NCI-H2227 treated with DMSO at 0.1 percent for 48 hours (cell line): ENCODE results near the gene TMEM140.
"Not testable (repeated sequence)": the region's sequence is repeated elsewhere in the genome, so short reads cannot be mapped to it uniquely, and the experiment has no call there.

Source experiments
- DNase-seq: peaks from one replicate; lab custom pipeline; 2025; lab: John Stamatoyannopoulos, UW

The TMEM140 gene

DNA sequence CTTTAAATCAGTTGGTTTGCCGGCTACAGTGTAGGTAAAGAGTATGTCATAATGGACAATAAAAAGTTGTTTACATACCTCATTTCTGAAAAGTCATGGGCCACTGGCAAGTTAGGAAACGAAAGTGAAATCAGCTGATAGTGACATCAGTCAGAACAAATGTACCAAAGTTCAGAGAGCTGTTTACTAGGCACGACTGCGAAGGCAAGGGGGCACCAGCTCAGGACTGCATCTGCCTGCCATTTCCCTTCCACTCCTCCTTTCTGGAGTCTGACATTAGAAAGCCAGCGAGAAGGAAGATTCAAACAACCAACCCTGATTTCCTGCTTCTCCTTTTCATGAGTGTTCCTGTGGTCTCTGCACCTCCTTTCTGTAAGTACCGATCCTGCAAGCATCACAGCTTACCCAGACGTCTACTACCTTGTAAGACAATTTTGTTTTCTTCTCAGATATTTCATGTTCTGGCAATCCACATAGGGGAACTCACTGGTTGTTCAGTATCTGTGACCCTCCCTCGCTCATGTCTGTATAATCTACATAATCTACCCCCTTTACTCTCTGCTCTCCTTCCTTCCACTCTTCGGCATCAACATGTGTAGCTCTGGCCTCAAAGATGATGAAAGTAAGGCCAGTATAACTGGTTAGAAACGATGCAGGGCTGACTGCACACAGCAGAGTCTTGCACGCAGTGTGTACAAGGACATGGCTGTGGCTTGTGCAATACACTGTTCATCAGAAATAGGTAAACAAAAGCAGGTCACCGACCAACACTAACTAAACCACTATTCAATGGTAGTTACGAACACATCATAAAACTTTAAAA lies at the start of gene TMEM140:
Gene TMEM140, plus strand, starts transcription at position 174 of the 823 bp plus-strand sequence. CDS start 16,370 bp downstream, outside the sequence.
- DNase-seq: no peak

- no peak for DNase-seq
These were observed 49.5 kb upstream of the TMEM140 start for GRCh38 chr7:135098391-135098790.

DNA sequence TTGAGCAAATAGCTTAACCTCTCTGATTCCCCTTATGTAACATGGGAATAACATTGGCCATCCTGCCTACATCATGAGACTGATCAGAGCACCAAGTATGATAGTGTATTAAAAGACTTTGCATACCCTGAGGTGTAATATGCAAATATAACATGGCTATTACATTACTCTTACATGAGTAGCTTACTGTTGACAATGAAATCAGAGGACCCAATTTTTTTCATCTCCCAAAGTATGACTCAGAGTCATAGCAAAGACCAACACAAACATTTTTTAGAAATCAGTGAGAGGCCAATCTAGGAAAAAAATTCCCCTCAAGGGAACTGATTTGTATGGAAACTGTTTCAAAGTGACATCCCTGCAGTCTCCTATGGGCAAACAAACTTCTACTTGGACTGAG lies 47.0 kb upstream of the TMEM140 start:
- DNase-seq: no peak

- no peak for DNase-seq
These were observed 45.5 kb upstream of the TMEM140 start for GRCh38 chr7:135102372-135102771.

DNA sequence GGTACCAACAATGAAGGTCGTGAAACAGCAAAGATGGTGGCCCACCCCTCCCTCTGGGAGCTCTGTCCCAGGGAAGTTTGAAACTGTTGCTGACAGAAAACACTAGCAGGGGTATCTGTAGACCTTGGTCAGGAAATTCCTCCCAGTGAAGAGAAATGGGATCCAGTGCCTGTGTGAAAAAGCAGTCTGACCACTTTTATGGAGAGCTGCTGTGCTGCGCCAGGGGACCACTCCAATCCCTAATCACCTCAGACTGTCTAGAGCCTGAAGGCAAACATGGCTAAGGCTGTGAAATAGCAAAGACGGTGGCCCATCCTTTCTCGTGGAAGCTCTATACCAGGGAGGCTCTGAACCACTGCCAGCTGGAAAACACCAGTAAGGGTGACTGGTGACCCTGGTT lies 38.3 kb upstream of the TMEM140 start:
- no peak for DNase-seq

GRCh38 chr7:135109976-135110375 lies 37.9 kb upstream of the TMEM140 start:
- no peak for DNase-seq

DNA sequence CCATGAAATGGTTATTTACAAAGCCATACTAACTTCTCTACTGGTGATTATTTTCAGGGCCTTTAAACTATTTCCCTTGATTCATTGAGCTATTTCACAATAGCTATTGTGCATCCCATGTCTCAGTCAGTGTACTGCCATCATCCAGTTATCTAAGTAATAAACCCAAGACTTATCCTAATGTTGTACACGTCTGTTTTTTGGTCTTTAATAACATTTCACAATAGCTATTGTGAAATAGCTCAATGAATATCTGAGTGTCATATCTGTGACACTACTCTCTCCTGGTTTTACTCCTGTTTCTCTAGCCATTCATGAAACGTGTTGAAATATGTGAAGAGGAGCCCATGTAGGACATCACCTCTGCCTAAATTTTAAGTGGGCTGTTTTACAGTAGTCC lies 36.5 kb upstream of the TMEM140 start:
- no peak for DNase-seq

DNA sequence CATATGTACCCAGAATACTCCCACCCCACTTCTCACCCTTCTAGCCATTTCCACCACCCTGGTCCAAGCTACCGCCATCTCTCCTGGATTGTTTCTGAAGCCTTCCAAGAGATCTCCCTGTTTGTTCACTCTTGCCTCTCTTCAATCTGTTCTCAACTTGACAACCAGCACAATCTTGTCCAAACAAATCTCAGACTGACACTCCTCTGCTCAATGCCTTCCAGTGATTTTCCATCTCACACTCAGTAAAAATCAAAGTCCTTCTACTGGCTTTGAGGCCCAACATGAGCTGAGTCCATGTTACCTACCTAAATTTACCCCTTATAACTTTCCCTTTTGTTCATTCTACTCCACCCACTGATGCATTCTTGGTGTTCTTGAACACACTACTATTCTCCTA lies 33.2 kb upstream of the TMEM140 start:
- no peak for DNase-seq

DNA sequence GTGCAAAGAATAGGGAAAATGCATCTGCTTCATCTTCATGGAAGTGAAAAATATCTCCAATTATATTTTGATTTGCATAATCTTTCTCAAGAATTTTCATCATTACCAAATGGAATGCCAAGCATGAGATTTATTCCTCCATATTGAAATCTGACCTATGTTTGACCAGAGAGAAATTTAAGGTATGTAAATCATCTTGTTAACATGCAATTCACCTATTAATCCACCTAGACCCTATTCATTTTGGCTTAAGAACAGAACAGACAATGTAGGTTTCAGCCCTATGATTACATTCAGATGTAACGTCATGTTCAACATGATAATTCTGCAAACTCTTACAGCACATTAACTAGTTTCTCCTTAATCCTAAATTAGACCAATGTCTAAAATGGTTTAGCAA lies 30.8 kb upstream of the TMEM140 start:
- no peak for DNase-seq

DNA sequence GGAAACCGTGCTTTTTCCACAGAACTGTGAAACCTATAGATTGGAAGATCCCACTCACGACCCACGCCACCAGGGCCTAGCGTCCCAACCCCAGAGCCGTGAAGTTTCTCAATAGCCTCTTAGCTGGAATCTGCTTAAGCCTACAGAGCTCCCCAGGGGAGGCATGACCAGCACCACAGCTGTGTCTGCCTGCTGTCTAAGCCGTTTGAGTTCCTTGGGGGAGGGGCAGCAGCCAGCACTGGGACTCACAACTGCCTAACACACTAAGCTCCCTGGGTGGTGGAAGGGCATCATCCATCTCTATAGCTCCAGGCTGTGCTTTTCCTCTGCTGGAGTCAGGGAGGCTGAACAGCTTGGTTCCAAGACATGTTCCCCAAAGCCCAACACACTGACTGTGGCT lies 26.0 kb upstream of the TMEM140 start:
- no peak for DNase-seq

DNA sequence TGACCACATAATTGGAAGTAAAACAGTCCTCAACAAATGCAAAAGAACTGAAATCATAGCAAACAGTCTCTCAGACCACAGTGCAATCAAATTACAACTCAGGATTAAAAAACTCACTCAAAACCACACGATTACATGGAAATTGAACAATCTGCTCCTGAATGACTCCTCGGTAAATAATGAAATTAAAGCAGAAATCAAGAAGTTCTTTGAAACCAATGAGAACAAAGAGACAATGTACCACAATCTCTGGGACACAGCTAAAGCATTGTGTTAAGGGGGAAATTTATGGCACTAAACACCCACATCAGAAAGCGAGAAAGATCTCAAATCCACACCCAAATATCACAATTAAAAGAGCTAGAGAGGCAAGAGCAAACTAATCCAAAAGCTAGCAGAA lies 23.2 kb upstream of the TMEM140 start:
- not testable (repeated sequence) for DNase-seq

- no peak for DNase-seq
These were observed 18.9 kb upstream of the TMEM140 start for GRCh38 chr7:135128931-135129330.

DNA sequence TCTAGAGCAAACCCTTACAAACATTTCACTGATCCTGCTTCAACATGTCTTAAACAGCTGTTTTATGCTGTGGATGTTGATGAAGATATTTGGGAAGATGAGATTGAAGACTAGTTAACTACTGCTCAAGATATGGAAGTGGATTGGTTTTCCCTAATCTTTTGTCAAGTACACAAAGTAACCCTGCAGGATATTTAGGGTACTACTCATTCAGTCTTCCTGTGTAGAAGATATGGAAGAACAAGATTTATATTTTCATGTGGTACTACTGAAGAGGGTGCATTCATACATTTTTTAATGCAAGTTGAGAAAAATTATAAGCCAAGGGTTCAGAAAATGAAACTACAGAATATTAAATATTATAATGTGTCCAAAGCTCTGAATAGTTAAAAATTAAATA lies 18.3 kb upstream of the TMEM140 start:
- no peak for DNase-seq

DNA sequence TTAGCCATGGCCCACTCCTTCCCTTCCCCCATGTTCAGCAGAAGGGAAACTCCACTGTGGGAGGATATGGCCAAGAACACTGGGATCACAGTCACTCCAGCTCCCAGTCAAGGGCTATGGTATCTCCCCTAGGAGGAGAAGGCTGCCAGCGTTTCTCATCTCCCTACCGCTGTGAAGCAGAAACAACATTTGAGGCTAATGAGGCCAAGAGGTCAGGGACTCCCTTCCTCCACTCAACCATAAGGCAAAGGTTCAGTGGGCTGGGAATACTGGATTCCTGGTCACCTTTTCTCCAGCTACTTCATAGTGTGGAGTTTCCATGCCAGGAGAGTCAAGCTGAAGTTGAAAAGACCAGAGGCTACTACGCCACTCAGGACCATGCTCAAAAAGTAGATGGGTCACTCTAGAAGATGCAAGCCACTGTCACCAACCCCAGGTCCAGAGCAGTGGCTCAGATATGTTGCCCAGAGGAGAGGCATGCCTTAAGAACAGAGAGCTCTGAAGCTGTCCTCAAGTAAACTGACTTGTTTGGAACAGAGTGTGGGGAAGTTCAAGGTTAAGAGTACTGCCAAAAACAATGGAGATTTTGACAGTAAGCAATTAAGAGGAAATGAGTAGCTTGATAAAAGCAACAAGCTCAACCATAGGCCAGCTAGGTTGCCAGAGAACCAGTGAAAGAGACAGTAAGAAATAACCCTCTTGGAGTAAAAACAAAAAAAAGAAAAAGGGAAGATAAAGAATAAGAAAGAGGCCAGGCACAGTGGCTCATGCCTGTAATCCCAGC lies 3.8 kb upstream of the TMEM140 start:
- no peak for DNase-seq

DNA sequence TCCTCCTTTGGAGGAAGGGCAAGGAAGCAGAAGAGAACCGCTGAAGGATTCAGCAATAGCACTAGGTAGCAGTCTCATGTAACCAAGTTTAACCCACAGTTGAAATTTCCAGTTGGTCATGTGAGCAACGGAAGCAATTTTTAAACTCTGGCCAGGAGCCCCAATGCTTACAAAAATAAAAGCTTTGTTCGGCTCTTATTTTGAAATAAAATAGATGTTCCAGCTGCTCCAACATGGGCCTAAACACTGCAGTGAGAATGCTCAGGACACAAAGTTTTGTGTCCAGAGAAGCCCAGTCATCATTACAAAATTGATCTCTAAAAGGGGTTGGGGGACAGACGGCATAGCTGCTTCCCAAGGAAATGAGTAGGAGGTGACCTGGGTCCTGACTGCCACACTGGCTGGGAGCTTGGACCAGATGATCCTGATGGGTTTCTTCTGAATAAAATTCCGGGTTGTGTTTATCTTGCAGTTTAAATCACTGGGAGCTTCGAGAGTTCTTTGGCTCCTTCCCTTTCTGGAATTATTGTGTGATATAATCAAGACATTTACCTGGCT lies 452 bp upstream of the TMEM140 start:
- DNase-seq: no peak

GRCh38 chr7:135150072-135150782 lies 2.4 kb downstream of the TMEM140 start:
- no peak for DNase-seq

- no peak for DNase-seq
These were observed 3.3 kb downstream of the TMEM140 start for GRCh38 chr7:135151132-135151531.

DNA sequence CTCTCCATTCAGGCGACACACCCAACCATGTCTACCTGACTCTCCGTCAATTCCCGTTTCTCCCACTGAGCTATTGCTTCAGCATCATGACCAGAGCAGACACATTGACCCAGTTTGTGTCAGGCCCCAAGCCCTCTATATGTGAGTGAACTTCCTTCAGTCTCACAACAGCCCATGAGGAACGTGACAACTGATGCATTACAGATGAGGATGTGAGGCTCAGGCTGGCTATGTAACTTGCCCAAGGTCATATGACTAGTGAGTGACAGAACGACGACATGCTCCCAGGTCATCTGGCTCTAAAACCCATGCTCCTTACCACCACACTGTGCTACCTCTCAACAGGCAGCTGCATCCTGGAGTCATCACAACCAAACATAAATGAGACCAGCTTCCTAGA lies 3.7 kb downstream of the TMEM140 start:
- DNase-seq: no peak

GRCh38 chr7:135152442-135152841 lies 4.6 kb downstream of the TMEM140 start:
- DNase-seq: no peak

DNA sequence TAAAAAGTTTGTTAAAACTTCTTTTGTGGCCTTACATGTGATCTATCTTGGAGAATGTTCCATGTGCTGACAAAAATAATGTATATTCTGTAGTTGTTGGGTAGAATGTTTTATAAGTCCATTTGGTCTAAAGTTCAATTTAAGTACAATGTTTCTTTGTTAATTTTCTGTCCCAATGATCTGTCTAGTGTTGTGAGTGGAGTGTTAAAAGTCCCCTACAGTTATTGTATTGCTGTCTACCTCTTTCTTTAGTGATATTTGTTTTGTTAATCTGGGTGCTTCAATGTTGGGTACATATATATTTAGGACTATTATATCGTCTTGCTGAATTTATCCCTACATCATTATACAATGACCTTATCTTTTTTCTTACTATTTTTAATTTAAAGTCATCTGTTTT lies 6.9 kb downstream of the TMEM140 start:
- no peak for DNase-seq

DNA sequence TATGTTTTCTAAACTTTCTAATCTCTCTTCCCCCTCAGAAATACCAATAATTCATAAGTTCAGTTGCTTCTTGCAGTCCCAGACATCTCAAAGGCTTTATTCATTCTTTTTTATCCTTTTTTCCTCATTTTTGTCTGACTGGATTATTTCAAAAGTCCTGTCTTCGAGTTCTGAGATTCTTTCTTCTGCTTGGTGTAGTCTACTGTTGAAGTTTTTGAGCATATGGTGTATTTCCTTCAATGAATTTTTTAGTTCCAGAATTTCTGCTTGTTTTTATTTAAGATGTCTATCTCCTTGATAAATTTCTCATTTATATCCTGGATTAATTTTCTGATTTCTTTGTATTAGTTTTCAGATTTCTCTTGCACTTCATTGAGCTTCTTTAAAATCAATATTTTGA lies 8.4 kb downstream of the TMEM140 start:
- no peak for DNase-seq

DNA sequence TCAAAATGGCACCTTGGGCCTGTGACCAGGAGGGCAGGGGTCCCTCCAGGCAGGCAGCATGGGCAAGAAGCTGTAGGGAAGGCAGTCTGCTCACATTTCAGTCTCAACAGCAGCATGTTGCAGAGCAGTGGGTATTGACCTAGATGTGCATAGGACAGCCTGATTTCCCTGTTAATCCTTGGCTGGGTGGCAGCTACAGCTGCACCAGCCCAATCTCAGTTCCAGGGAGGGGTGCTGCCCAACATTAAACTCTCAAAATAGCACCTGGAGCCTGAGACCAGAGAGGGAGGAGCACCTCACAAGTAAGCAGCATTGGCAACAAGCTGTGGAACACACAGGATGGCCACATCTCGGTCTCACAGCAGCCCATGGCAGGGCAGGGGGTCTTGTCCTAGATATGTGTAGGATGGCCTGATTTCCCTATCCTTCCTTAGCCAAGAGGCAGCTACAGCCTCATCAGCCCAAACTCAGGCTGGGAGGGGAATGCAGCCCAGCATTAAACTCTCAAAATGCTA lies 10.3 kb downstream of the TMEM140 start:
- DNase-seq: no peak
